Brain microvascular endothelial cell (primary cell): Measurements from ENCODE around the gene TRABD2A.

Experiments used
- DNase-seq: peaks from one replicate; pipeline ENCODE4 v3.0.0-alpha.2; 2020
- H3K27ac ChIP-seq: fragments of 250-450 bp; sonication (Bioruptor Pico); 2 replicates; pipeline ENCODE4 v1.5.1; 2020; ENCODE audit warnings: mild to moderate bottlenecking, moderate library complexity
- H3K27me3 ChIP-seq: fragments of 250-450 bp; sonication (Bioruptor Pico); replicated peaks from 2 replicates; pipeline ENCODE4 v1.5.1; 2020; ENCODE audit warnings: mild to moderate bottlenecking
- H3K36me3 ChIP-seq: fragments of 250-450 bp; sonication (Bioruptor Pico); replicated peaks from 2 replicates; pipeline ENCODE4 v1.5.1; 2020; ENCODE audit warnings: mild to moderate bottlenecking
- H3K4me3 ChIP-seq: 2 replicates; pipeline ENCODE4 v1.5.1; 2011; ENCODE audit warnings: low read depth, mild to moderate bottlenecking, control low read depth, low read length, moderate library complexity
- CTCF ChIP-seq: IDR thresholded peaks from 2 replicates; pipeline ENCODE4 v1.5.1; 2011; ENCODE audit warnings: low read depth, mild to moderate bottlenecking, moderate library complexity, low read length, control low read depth, inconsistent platforms; ENCODE audit errors: missing control alignments
- in situ Hi-C: cut with HindIII; loops from 2 replicates; pipeline ENCODE4 v1.10.0; 2017; ENCODE audit warnings: low sequenced_read_pairs, low pct_ligation_motif_present

TRABD2A gene

GRCh38 chr2:84785950-84786349 is 94.9 kb downstream of the TRABD2A start:
- in situ Hi-C loops, result no loop called here
- no peak overlapping the region for H3K27ac ChIP-seq
- no peaks in the 10 kb centered on the region for H3K27me3 ChIP-seq
- no peaks in the 10 kb centered on the region for H3K36me3 ChIP-seq
- no peak overlapping the region for H3K4me3 ChIP-seq
- no peak for TF ChIP-seq CTCF
- no peak for DNase-seq

DNA sequence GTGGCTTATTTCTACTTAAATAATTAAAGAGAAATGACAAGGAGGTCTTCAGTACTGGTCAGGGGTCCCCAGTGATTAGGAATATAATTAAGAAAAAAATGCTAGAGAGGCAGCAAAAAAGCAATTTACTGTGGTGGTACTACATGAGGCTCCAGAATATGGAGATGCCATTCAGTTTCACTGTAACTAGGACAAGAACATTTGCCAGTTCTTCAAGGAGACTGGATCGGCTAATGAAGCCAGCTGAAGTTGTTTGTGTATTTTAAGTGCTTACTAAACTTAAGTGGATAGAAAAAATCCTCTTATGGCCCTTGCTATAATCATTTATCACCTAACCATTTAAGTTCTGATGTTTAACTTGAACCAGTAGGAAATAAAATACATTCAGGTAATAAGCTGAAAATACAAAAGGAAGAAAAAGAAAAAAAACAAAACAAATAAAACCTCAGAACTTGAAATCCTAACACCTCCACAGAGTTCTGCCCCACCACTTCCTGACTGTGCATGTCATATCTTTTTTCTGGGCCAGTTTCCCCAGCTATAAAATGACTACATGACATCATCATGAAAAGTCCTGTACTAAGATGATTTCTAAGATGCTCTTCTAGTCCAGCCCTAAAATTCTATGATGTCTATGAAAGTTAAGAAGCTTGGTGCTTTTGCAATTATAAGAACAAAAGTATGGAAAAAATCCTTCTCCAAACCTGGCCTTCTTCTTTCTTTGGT is 98.0 kb downstream of the TRABD2A start:
- no peak for TF ChIP-seq CTCF
- in situ Hi-C loops, result no loop called here

DNA sequence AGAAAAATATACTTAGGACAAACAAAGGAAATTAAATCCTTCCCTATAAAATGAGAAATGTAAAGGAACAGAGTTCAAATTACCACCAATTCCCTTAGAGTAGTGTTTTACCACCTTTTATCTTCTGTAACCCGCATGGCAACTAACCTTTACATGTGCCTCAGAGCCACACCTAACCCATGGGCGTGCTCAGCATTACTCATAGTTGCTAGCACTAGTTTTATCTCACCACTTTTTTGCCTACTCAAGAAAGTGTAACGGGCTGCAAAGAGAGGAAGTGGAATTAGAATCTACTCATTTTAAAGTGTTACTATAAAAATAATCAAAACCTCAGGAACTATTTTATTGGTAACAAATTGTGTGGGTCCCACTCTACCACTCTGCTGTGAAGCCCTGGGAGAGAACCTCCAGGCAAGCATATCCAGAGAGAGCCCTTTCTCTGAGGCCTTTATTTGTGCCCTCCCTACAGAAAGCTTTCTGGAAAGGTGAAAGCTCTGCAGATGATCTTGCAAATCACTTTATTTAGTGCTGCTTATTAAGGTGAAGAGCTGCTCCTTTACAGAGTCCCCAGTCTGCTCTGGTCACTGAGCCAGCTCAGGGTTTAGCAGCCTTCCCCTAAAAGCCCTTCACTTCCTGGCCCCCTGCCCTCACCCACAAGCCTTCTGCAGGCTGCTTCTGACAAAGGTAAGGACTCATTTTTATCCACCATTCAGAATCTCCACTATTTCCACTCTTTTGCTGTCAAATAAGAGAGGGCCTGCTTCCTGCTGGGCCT is 98.8 kb downstream of the TRABD2A start:
- no peak overlapping the region for H3K27ac ChIP-seq
- in situ Hi-C loops, result no loop called here
- H3K27me3 ChIP-seq, result no peaks in the 10 kb centered on the region
- no peak for DNase-seq
- H3K4me3 ChIP-seq, result no peak overlapping the region
- TF ChIP-seq CTCF, result no peak
- H3K36me3 ChIP-seq, result no peaks in the 10 kb centered on the region

More for the DNA sequence above, 98.0 kb downstream of the TRABD2A start:
- H3K36me3 ChIP-seq, result no peaks in the 10 kb centered on the region
- H3K27ac ChIP-seq, result no peak overlapping the region
- H3K4me3 ChIP-seq, result no peak overlapping the region
- no peak for DNase-seq
- H3K27me3 ChIP-seq, result no peaks in the 10 kb centered on the region

DNA sequence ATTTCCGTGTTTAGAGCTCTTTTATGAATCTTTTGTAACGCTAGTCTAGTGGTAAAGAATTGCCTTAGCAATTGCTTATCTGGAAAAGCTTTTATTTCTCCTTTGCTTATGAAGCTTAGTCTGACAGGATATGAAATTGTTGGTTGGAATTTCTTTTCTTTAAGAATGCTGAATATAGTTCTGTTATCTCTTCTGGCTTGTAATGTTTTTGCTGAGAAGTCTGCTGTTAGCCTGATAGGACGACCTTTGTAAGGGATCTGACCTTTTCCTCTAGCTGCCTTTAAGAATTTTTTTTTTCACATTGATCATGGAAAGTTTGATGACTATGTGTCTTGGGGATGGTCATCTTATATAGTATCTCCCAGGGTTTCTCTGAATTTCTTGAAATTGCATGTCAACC is 101.1 kb downstream of the TRABD2A start:
- Histone ChIP-seq H3K4me3 (no peak overlapping the region), H3K27ac (no peak overlapping the region), H3K36me3 (no peaks in the 10 kb centered on the region), H3K27me3 (no peaks in the 10 kb centered on the region)
- DNase-seq, result no peak
- no peak for TF ChIP-seq CTCF
- in situ Hi-C loops, result no loop called here

GRCh38 chr2:84778911-84779690 is 101.8 kb downstream of the TRABD2A start:
- H3K27ac ChIP-seq, result no peak overlapping the region
- in situ Hi-C loops, result no loop called here
- no peak for DNase-seq
- no peak overlapping the region for H3K4me3 ChIP-seq
- no peaks in the 10 kb centered on the region for H3K36me3 ChIP-seq
- H3K27me3 ChIP-seq, result no peaks in the 10 kb centered on the region
- no peak for TF ChIP-seq CTCF
